Muscle of leg (tissue), 11 donors: ENCODE results near the gene MICAL2. TPM values are rescaled to one million over a fixed set of nuclear protein-coding genes. Genes with fewer than 3 reads are reported as not detected.

Source experiments
- DNase-seq: peaks from one replicate; pipeline ENCODE4 v3.0.0; 2013
- H3K27ac ChIP-seq: one replicate; pipeline ENCODE4 v1.5.1; 2013; ENCODE audit warnings: mild to moderate bottlenecking, low read length, control low read depth
- H3K27me3 ChIP-seq: one replicate; pipeline ENCODE4 v1.6.1; 2013; ENCODE audit warnings: low read length; ENCODE audit not compliant: control insufficient read depth, insufficient read depth
- H3K36me3 ChIP-seq: one replicate; pipeline ENCODE4 v1.6.1; 2013; ENCODE audit warnings: low read length; ENCODE audit not compliant: control insufficient read depth, insufficient read depth
- H3K4me1 ChIP-seq: one replicate; pipeline ENCODE4 v1.6.1; 2013; ENCODE audit warnings: low read length; ENCODE audit not compliant: control insufficient read depth, insufficient read depth
- H3K4me3 ChIP-seq: one replicate; pipeline ENCODE4 v1.5.1; 2013; ENCODE audit warnings: low read length, control low read depth
- H3K9me3 ChIP-seq: replicated peaks from 2 replicates; pipeline ENCODE4 v1.6.1; 2013; ENCODE audit warnings: low read depth, low read length; ENCODE audit not compliant: control insufficient read depth
- WGBS: methylation state at CpG from one replicate; pipeline ENCODE4 v1.1.5; 2013; ENCODE audit warnings: missing lambda C conversion rate; ENCODE audit not compliant: insufficient coverage; 5-methylcytosine and 5-hydroxymethylcytosine counted together
- polyA plus RNA-seq, 8 donors: library from polyadenylated mRNA; unstranded; fragments of 120-200 nt; gene quantifications; one replicate each; pipeline versions ENCODE4 v1.2.1 to v1.2.3, GENCODE V29; 2013; ENCODE audit warnings: inconsistent platforms in 1 of 8, low replicate concordance in 1 of 8; ENCODE audit not compliant: insufficient read length in 8 of 8, insufficient read depth in 1 of 8
- total RNA-seq: library from RNA; stranded (reverse); fragments of 120-200 nt; gene quantifications from one replicate; pipeline ENCODE4 v1.2.4, GENCODE V29; 2013

MICAL2 gene
- total and polyA plus RNA-seq, 9 donors = 12.9 to 31.7 (median 21.8) TPM

- 86% methylated on average over 2 of the region's 4 CpGs for WGBS
- Histone ChIP-seq H3K9me3 (no peaks in the 10 kb centered on the region), H3K27ac (no peak overlapping the region), H3K36me3 (no peaks in the 10 kb centered on the region), H3K27me3 (no peaks in the 10 kb centered on the region), H3K4me1 (no peaks in the 10 kb centered on the region), H3K4me3 (no peak overlapping the region)
- no peak for DNase-seq
Observed at GRCh38 chr11:12076840-12077534, 33.4 kb upstream of the MICAL2 start.

GRCh38 chr11:12077535-12078280 lies 32.7 kb upstream of the MICAL2 start:
- Histone ChIP-seq H3K27me3 (no peaks in the 10 kb centered on the region), H3K36me3 (no peaks in the 10 kb centered on the region), H3K4me3 (no peak overlapping the region), H3K27ac (no peak overlapping the region), H3K9me3 (no peaks in the 10 kb centered on the region), H3K4me1 (no peaks in the 10 kb centered on the region)
- DNase-seq = no peak
- WGBS = 80% methylated on average over 4 of the region's 7 CpGs

GRCh38 chr11:12079726-12080556 lies 30.4 kb upstream of the MICAL2 start:
- no peaks in the 10 kb centered on the region for H3K36me3 ChIP-seq
- no peaks in the 10 kb centered on the region for H3K9me3 ChIP-seq
- no peaks in the 10 kb centered on the region for H3K27me3 ChIP-seq
- no peaks in the 10 kb centered on the region for H3K4me1 ChIP-seq
- WGBS = 90% methylated on average over 2 of the region's 13 CpGs
- no peak overlapping the region for H3K27ac ChIP-seq
- peak; percentile 50 for DNase-seq
- H3K4me3 ChIP-seq = no peak overlapping the region

- DNase-seq = no peak
- H3K27ac ChIP-seq = no peak overlapping the region
- WGBS = 75% methylated on average over 1 of the region's 1 CpG
Observed at GRCh38 chr11:12083380-12083779, 27.0 kb upstream of the MICAL2 start.

GRCh38 chr11:12084256-12084655 lies 26.1 kb upstream of the MICAL2 start:
- H3K27me3 ChIP-seq = no peaks in the 10 kb centered on the region
- no peak overlapping the region for H3K4me3 ChIP-seq
- H3K4me1 ChIP-seq = peaks cover 33% of the 10 kb centered on the region
- no peaks in the 10 kb centered on the region for H3K36me3 ChIP-seq
- no peak overlapping the region for H3K27ac ChIP-seq
- no peaks in the 10 kb centered on the region for H3K9me3 ChIP-seq
- no peak for DNase-seq

More at GRCh38 chr11:12083380-12083779, 27.0 kb upstream of the MICAL2 start:
- Histone ChIP-seq H3K27me3 (no peaks in the 10 kb centered on the region), H3K4me3 (no peak overlapping the region), H3K9me3 (no peaks in the 10 kb centered on the region), H3K36me3 (no peaks in the 10 kb centered on the region), H3K4me1 (peaks cover 29% of the 10 kb centered on the region)

- Histone ChIP-seq H3K27me3 (no peaks in the 10 kb centered on the region), H3K36me3 (no peaks in the 10 kb centered on the region), H3K27ac (peak overlapping the region; percentile 72), H3K9me3 (no peaks in the 10 kb centered on the region), H3K4me1 (peaks cover 44% of the 10 kb centered on the region), H3K4me3 (no peak overlapping the region)
- no peak for DNase-seq
- 70% methylated on average over 8 of the region's 11 CpGs for WGBS
Observed at GRCh38 chr11:12085371-12086251, 24.8 kb upstream of the MICAL2 start.

- DNase-seq = peak; percentile 82
- 15% methylated on average over 3 of the region's 3 CpGs for WGBS
- Histone ChIP-seq H3K36me3 (no peaks in the 10 kb centered on the region), H3K4me3 (no peak overlapping the region), H3K4me1 (peaks cover 48% of the 10 kb centered on the region), H3K27ac (peak overlapping the region; percentile 73), H3K9me3 (no peaks in the 10 kb centered on the region), H3K27me3 (no peaks in the 10 kb centered on the region)
Observed at GRCh38 chr11:12086271-12087074, 23.9 kb upstream of the MICAL2 start.

- H3K27me3 ChIP-seq = no peaks in the 10 kb centered on the region
- H3K9me3 ChIP-seq = no peaks in the 10 kb centered on the region
- 88% methylated on average over 4 of the region's 7 CpGs for WGBS
- peaks cover 56% of the 10 kb centered on the region for H3K4me1 ChIP-seq
- no peak for DNase-seq
- peak overlapping the region; percentile 73 for H3K27ac ChIP-seq
- no peaks in the 10 kb centered on the region for H3K36me3 ChIP-seq
- H3K4me3 ChIP-seq = no peak overlapping the region
Observed at GRCh38 chr11:12087075-12088004, 23.1 kb upstream of the MICAL2 start.
